Fibroblast of lung (primary cell): ENCODE results near the gene NINL.

Experiments used
- CTCF ChIP-seq, 2 donors: IDR thresholded peaks in 1 of 2; conservative IDR thresholded peaks in 1 of 2; 1 replicate in 1 of 2; 2 replicates in 1 of 2; pipeline ENCODE4 v1.5.1; 2011 to 2012; ENCODE audit warnings: low read length in 2 of 2, control low read depth in 1 of 2, inconsistent platforms in 1 of 2, low read depth in 1 of 2, mild to moderate bottlenecking in 1 of 2
- EZH2 ChIP-seq: IDR thresholded peaks from 2 replicates; pipeline ENCODE4 v1.5.1; 2012; ENCODE audit warnings: low read length, control low read depth, mild to moderate bottlenecking; ENCODE audit errors: missing control alignments

- TF ChIP-seq CTCF (conservative IDR thresholded peaks at IDR 0.05 in 1 of 2, IDR thresholded peaks at IDR 0.05 in 1 of 2; ENCODE audit: low read depth in 1 of 2, low read length in 2 of 2), result no peak
- TF ChIP-seq EZH2, result no peak
Measured at GRCh38 chr20:25459916-25460535, 125.3 kb downstream of the NINL start.
